BJ (cell line): ENCODE measurements around the gene NOC2L. TPM values are rescaled to one million over a fixed set of nuclear protein-coding genes. Genes with fewer than 3 reads are reported as not detected.

Experiments used
- CTCF ChIA-PET: fragments of 350-600 bp; formaldehyde crosslinking; extraction: SDS; loops from one replicate; lab custom pipeline; 2021; ENCODE audit warnings: antibody characterized with exemption, inconsistent platforms; lab: Yijun Ruan, JAX
- POLR2A ChIA-PET: fragments of 300-600 bp; sonication (Branson Sonifier 250); formaldehyde crosslinking; extraction: SDS; loops from one replicate; lab custom pipeline; 2021; ENCODE audit warnings: antibody characterized with exemption; lab: Charles Lee
- DNase-seq: peaks from one replicate; pipeline ENCODE4 v3.0.0-alpha.2; 2011; ENCODE audit warnings: low read depth
- H3K27me3 ChIP-seq: 2 replicates; pipeline ENCODE4 v1.6.0; 2011; ENCODE audit warnings: low read length; ENCODE audit not compliant: control insufficient read depth, insufficient read depth
- H3K36me3 ChIP-seq: 2 replicates; pipeline ENCODE4 v1.5.1; 2011; ENCODE audit warnings: low read length; ENCODE audit not compliant: control insufficient read depth, insufficient read depth
- H3K4me3 ChIP-seq: 2 replicates; pipeline ENCODE4 v1.5.1; 2011; ENCODE audit warnings: low read depth, mild to moderate bottlenecking, control low read depth, low read length
- polyA plus RNA-seq: library from polyadenylated mRNA; depleted of rRNA; stranded (reverse); fragments of >200 nt; gene quantifications from 2 replicates; pipeline ENCODE4 v1.2.3, GENCODE V29; 2011
- TF ChIP-seq, protein P1 (sequence below): IDR thresholded peaks from 2 replicates; pipeline ENCODE4 v1.5.1; 2011; ENCODE audit warnings: low read depth, mild to moderate bottlenecking, control low read depth, inconsistent platforms, low read length, moderate library complexity; ENCODE audit not compliant: insufficient read depth

NOC2L gene
- polyA plus RNA-seq, 1 experiment: 49.7 TPM

DNA sequence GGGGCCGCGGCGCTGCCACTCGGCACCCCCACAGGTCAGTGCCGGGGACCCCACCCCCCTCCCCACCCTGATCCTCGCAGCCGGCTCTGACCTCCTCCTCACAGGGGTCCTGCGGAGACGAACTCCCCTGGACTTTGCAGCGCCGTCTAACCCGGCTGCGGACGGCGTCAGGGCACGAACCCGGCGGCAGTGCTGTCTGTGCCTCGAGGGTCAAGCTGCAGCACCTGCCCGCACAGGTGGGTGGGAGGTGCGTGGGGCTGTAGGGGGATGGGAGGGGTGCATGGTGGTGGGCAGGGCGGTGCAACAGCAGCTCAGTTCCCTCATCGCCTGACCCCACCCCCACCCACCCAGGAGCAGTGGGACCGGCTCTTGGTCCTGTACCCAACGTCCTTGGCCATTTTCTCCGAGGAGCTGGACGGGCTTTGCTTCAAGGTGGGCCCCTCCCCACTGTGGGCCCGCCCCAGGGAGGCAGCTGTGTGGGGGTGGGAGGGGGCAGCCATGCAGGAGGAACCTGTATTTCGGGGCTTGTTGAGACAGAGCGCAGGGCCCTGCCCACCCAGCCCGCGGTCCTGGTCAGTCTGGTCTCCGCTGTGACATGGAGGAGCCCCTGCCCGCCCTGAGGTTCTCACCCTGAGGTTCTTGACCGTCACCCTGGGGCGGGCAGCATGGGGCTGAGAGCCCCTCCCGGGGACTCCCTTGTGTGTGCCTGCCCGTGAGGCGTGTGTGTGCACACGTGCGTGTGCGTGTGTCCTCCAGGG lies 12.1 kb upstream of the NOC2L start:
- TF ChIP-seq, protein P1, sequence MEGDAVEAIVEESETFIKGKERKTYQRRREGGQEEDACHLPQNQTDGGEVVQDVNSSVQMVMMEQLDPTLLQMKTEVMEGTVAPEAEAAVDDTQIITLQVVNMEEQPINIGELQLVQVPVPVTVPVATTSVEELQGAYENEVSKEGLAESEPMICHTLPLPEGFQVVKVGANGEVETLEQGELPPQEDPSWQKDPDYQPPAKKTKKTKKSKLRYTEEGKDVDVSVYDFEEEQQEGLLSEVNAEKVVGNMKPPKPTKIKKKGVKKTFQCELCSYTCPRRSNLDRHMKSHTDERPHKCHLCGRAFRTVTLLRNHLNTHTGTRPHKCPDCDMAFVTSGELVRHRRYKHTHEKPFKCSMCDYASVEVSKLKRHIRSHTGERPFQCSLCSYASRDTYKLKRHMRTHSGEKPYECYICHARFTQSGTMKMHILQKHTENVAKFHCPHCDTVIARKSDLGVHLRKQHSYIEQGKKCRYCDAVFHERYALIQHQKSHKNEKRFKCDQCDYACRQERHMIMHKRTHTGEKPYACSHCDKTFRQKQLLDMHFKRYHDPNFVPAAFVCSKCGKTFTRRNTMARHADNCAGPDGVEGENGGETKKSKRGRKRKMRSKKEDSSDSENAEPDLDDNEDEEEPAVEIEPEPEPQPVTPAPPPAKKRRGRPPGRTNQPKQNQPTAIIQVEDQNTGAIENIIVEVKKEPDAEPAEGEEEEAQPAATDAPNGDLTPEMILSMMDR: no peak
- DNase-seq: no peak
- H3K36me3 ChIP-seq: no peaks in the 10 kb centered on the region
- H3K4me3 ChIP-seq: no peak overlapping the region
- CTCF ChIA-PET: interaction anchor here (1.3 to 1.5 kb wide), 2 partner anchors 12 to 13 kb away, joined by 4 to 8 read pairs; no protein-coding TSS in a partner anchor
- POLR2A ChIA-PET: no interaction called here
- H3K27me3 ChIP-seq: no peaks in the 10 kb centered on the region

DNA sequence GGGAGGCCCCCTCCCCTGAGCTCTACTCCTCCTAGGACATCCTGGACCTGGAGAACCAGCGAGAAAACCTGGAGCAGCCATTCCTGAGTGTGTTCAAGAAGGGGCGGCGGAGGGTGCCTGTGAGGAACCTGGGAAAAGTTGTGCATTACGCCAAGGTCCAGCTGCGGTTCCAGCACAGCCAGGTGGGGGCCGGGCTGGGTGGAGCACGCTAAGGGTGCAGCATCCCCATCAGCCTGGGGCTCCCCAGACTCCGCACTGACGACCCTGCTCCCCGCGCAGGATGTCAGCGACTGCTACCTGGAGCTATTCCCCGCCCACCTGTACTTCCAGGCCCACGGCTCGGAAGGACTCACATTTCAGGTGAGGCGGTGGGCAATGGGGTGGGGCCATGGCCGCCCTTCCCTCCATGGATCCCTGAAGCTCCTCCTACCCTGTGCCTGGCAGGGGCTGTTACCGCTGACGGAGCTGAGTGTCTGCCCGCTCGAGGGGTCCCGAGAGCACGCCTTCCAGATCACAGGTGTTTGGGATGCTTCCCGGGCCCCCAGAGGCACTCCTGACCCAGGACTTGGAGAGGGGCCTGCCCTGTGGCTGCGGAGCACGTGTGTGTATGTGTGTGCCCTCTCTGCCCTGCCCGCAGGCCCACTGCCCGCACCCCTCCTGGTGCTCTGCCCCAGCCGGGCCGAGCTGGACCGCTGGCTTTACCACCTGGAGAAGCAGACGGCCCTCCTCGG lies 11.4 kb upstream of the NOC2L start:
- TF ChIP-seq, protein P1: no peak
- H3K4me3 ChIP-seq: no peak overlapping the region
- ChIA-PET CTCF (interaction anchor here (1.0 to 1.3 kb wide), 3 partner anchors 13 to 30 kb away, joined by 3 to 5 read pairs (median 4); no protein-coding TSS in a partner anchor), POLR2A (no interaction called here)
- H3K36me3 ChIP-seq: no peaks in the 10 kb centered on the region
- no peak for DNase-seq
- H3K27me3 ChIP-seq: no peaks in the 10 kb centered on the region

DNA sequence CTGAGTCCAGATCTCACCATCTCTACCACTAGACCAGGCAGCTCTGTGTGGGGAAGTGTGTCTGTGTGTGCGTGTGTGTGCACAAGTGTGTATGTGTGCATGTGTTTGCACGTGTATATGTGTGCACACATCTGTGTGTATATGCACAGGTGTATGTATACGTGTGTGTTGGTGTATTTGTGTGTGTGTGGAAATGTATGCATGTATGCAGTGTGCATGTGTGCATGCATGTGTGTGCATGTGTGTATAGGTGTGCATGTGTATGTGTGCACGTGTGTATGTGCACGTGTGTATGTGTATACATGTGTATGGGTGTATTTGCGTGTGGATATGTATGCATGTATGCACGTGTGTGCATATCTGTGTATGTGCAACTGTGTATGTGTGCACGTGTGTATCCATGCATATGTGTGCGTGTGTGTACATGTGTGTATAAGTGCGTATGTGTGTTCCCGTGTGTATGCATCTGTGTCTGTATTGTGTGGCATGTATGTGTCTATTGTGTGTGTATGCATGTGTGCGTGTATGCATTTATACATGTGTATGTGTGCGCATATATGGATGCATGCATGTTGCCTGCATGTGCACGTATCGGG lies 10.3 kb upstream of the NOC2L start:
- TF ChIP-seq, protein P1: no peak
- ChIA-PET POLR2A (no interaction called here), CTCF (interaction anchor here (1.0 to 1.3 kb wide), 3 partner anchors 14 to 29 kb away, joined by 3 to 5 read pairs (median 4); no protein-coding TSS in a partner anchor)
- Histone ChIP-seq H3K36me3 (0 out of 2 replicates have a peak, but pooled peaks cover 2% of the 10 kb centered on the region), H3K4me3 (no peak overlapping the region), H3K27me3 (no peaks in the 10 kb centered on the region)
- no peak for DNase-seq

DNA sequence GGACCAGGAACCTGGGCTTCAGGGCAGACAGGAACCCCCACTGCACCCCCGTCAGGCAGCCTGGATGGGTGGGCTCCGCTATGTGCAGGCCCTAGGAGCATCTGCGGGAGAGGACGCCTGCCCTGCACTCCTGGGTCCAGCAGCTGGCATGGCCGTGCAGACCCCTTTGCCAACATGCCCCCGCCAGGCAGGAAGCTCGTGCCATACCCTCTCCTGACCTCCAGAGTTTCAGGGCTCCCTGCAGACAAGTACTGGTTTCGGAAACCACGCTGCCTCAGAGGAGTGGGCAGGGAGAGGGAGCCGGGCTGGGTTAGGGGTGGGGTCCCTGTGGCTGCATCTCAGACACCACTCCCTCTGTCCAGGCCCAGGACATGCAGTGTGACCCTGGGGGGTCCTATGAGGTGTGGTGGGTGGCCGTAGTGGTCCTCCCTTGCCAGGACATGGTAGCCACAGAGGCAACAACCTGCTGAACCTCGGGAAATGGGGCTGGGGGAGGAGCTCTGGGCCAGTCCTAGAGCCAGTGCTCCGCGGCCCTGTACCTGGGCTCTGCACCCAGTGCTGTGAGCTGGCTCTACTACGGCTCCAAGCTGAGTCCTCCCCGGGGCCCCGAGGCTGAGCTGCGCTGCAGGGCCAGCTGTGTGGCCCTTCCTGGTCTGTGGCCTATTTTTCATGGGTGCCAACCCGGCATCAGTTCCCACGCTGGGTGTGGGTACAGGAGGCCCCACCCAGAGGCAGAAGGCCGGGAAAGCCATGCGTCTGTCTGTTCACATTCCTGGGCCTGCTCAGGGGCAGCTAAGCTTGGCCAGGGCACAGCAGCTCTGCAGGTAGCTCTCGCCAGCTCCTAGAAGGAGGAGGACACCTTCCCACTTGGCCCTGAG lies 8.6 kb upstream of the NOC2L start:
- POLR2A ChIA-PET: no interaction called here
- CTCF ChIA-PET: interaction anchor here (1.0 to 2.6 kb wide), 4 partner anchors 8 to 98 kb away, joined by 4 to 11 read pairs (median 6); no protein-coding TSS in a partner anchor
- DNase-seq: no peak
- H3K36me3 ChIP-seq: peaks cover 6% of the 10 kb centered on the region; the same call in 1 of the 2 replicates
- no peak overlapping the region for H3K4me3 ChIP-seq
- H3K27me3 ChIP-seq: no peaks in the 10 kb centered on the region
- TF ChIP-seq, protein P1: no peak
